Astrocyte (in vitro differentiated cells and primary cell): ENCODE measurements around the gene KCNE1. TPM values are rescaled to one million over a fixed set of nuclear protein-coding genes. Genes with fewer than 3 reads are reported as not detected.
"Not testable (repeated sequence)": the region's sequence is repeated elsewhere in the genome, so short reads cannot be mapped to it uniquely, and the experiment has no call there.

Experiments
- DNase-seq: peaks from one replicate; pipeline ENCODE4 v3.0.0-alpha.2; 2010; ENCODE audit warnings: low read depth
- FAIRE-seq: peaks from 2 replicates; lab custom pipeline; 2011; peaks lifted over from hg19 to GRCh38; lab: Jason Lieb, UNC
- H2AFZ ChIP-seq: 2 replicates; pipeline ENCODE4 v1.6.0; 2012; ENCODE audit warnings: low read depth, low read length, inconsistent platforms
- H3K27ac ChIP-seq: 2 replicates; pipeline ENCODE4 v1.5.1; 2011; ENCODE audit warnings: low read depth, low read length, inconsistent platforms
- H3K27me3 ChIP-seq: 2 replicates; pipeline ENCODE4 v1.6.0; 2011; ENCODE audit warnings: low read length, inconsistent platforms; ENCODE audit not compliant: insufficient read depth
- H3K36me3 ChIP-seq: 2 replicates; pipeline ENCODE4 v1.5.1; 2011; ENCODE audit warnings: low read length, inconsistent platforms; ENCODE audit not compliant: insufficient read depth
- H3K4me1 ChIP-seq: 2 replicates; pipeline ENCODE4 v1.5.1; 2011; ENCODE audit warnings: low read length, inconsistent platforms; ENCODE audit not compliant: insufficient read depth
- H3K4me2 ChIP-seq: 2 replicates; pipeline ENCODE4 v1.6.0; 2012; ENCODE audit warnings: low read length, inconsistent platforms
- H3K4me3 ChIP-seq: 2 replicates; pipeline ENCODE4 v1.5.1; 2011; ENCODE audit warnings: low read depth, mild to moderate bottlenecking, low read length, inconsistent platforms; ENCODE audit not compliant: insufficient read depth
- H3K79me2 ChIP-seq: 2 replicates; pipeline ENCODE4 v1.6.0; 2012; ENCODE audit warnings: mild to moderate bottlenecking, low read length, inconsistent platforms; ENCODE audit not compliant: insufficient read depth
- H3K9ac ChIP-seq: 2 replicates; pipeline ENCODE4 v1.6.0; 2012; ENCODE audit warnings: mild to moderate bottlenecking, low read length, inconsistent platforms
- H3K9me3 ChIP-seq: 2 replicates; pipeline ENCODE4 v1.5.1; 2012; ENCODE audit warnings: low read depth, mild to moderate bottlenecking, low read length, inconsistent platforms; ENCODE audit not compliant: insufficient read depth
- H4K20me1 ChIP-seq: 2 replicates; pipeline ENCODE4 v1.6.0; 2012; ENCODE audit warnings: low read length, inconsistent platforms; ENCODE audit not compliant: insufficient read depth
- H3K27ac Mint-ChIP-seq: one replicate; pipeline ENCODE4 v1.8.0; 2021; ENCODE audit warnings: mild to moderate bottlenecking, mixed read lengths; ENCODE audit not compliant: unreplicated experiment
- H3K27me3 Mint-ChIP-seq: one replicate; pipeline ENCODE4 v1.8.0; 2021; ENCODE audit warnings: low read depth, mixed read lengths; ENCODE audit not compliant: unreplicated experiment
- H3K36me3 Mint-ChIP-seq: one replicate; pipeline ENCODE4 v1.8.0; 2021; ENCODE audit warnings: low read depth, mixed read lengths; ENCODE audit not compliant: unreplicated experiment
- H3K4me1 Mint-ChIP-seq: one replicate; pipeline ENCODE4 v1.8.0; 2021; ENCODE audit warnings: low read depth, mixed read lengths; ENCODE audit not compliant: unreplicated experiment
- H3K4me3 Mint-ChIP-seq: one replicate; pipeline ENCODE4 v1.8.0; 2021; ENCODE audit warnings: mild to moderate bottlenecking, moderate library complexity, mixed read lengths; ENCODE audit not compliant: unreplicated experiment
- H3K9me3 Mint-ChIP-seq: one replicate; pipeline ENCODE4 v1.8.0; 2021; ENCODE audit warnings: mild to moderate bottlenecking, mixed read lengths; ENCODE audit not compliant: unreplicated experiment
- EZH2 ChIP-seq: IDR thresholded peaks from 2 replicates; pipeline ENCODE4 v1.6.1; 2012; ENCODE audit warnings: mild to moderate bottlenecking, low read length, inconsistent platforms; ENCODE audit not compliant: insufficient read depth
- total RNA-seq: library from RNA; stranded (reverse); gene quantifications from 2 replicates; pipeline ENCODE4 v1.2.1, GENCODE V29; 2021
- TF ChIP-seq, protein P1 (sequence below): IDR thresholded peaks from 2 replicates; pipeline ENCODE4 v1.5.1; 2011; ENCODE audit warnings: low read depth, mild to moderate bottlenecking, inconsistent platforms, low read length, moderate library complexity; ENCODE audit not compliant: insufficient read depth

Gene KCNE1
- total RNA-seq, 1 donor from 2014 or later: 0.73 TPM

DNA sequence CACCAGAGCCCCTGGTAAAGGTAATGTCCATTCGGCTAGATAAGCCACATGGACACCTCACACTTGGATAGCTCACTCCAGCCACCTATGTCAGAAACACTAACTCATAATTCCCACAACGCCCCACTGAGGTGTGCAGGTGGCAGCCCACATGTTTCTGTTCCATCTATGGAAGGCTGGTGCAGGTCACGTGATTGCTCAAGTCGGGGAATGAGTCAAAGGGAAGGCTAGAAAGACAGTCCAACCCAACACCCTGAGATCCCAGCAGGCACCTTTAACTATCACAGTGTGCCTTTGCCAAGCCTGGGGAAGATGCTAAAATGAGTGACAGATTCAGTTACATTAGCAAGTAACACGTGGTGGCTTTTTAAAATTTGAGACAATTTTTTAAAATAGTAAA is 45.3 kb upstream of the KCNE1 start:
- H2AFZ ChIP-seq: no peak overlapping the region
- H3K4me2 ChIP-seq: no peak overlapping the region
- FAIRE-seq (no peak), DNase-seq (no peak)
- peaks cover 25% of the 10 kb centered on the region for H3K4me1 ChIP-seq
- no peaks in the 10 kb centered on the region for H3K27me3 ChIP-seq
- no peak overlapping the region for H3K9ac ChIP-seq
- TF ChIP-seq, protein P1, sequence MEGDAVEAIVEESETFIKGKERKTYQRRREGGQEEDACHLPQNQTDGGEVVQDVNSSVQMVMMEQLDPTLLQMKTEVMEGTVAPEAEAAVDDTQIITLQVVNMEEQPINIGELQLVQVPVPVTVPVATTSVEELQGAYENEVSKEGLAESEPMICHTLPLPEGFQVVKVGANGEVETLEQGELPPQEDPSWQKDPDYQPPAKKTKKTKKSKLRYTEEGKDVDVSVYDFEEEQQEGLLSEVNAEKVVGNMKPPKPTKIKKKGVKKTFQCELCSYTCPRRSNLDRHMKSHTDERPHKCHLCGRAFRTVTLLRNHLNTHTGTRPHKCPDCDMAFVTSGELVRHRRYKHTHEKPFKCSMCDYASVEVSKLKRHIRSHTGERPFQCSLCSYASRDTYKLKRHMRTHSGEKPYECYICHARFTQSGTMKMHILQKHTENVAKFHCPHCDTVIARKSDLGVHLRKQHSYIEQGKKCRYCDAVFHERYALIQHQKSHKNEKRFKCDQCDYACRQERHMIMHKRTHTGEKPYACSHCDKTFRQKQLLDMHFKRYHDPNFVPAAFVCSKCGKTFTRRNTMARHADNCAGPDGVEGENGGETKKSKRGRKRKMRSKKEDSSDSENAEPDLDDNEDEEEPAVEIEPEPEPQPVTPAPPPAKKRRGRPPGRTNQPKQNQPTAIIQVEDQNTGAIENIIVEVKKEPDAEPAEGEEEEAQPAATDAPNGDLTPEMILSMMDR: no peak
- TF ChIP-seq EZH2: no peak
- H3K4me3 ChIP-seq: no peak overlapping the region
- no peak overlapping the region for H3K4me3 Mint-ChIP-seq
- no peaks in the 10 kb centered on the region for H3K36me3 ChIP-seq
- H3K27me3 Mint-ChIP-seq: no peaks in the 10 kb centered on the region
- no peak overlapping the region for H3K27ac Mint-ChIP-seq
- H3K9me3 Mint-ChIP-seq: no peaks in the 10 kb centered on the region
- peaks cover 3% of the 10 kb centered on the region for H3K36me3 Mint-ChIP-seq
- no peaks in the 10 kb centered on the region for H3K79me2 ChIP-seq
- H3K9me3 ChIP-seq: peaks cover 3% of the 10 kb centered on the region
- H3K27ac ChIP-seq: no peak overlapping the region
- H3K4me1 Mint-ChIP-seq: peaks cover 27% of the 10 kb centered on the region
- no peaks in the 10 kb centered on the region for H4K20me1 ChIP-seq

DNA sequence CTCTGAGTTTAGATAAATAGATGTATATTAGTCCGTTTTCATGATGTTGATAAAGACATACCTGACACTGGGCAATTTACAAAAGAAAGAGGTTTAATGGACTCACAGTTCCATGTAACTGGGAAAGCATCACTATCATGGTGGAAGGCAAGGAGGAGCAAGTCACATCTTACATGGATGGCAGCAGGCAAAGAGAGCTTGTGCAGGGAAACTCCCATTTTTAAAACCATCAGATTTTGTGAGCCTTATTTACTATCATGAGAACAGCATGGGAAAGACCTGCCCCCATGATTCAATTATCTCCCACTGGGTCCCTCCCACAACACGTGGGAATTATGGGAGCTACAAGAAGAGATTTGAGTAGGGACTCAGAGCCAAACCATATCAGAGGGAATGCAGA is 42.7 kb upstream of the KCNE1 start:
- not testable (repeated sequence) for H3K9me3 Mint-ChIP-seq, H3K4me3 ChIP-seq, H4K20me1 ChIP-seq, H3K4me3 Mint-ChIP-seq, H3K79me2 ChIP-seq, H3K9me3 ChIP-seq, FAIRE-seq, H3K36me3 ChIP-seq, H3K9ac ChIP-seq, H3K27ac Mint-ChIP-seq, H3K27me3 ChIP-seq, H3K27me3 Mint-ChIP-seq, H3K27ac ChIP-seq, H3K4me2 ChIP-seq, DNase-seq, H2AFZ ChIP-seq, H3K36me3 Mint-ChIP-seq
- peaks cover 30% of the 10 kb centered on the region for H3K4me1 Mint-ChIP-seq
- peaks cover 26% of the 10 kb centered on the region for H3K4me1 ChIP-seq

DNA sequence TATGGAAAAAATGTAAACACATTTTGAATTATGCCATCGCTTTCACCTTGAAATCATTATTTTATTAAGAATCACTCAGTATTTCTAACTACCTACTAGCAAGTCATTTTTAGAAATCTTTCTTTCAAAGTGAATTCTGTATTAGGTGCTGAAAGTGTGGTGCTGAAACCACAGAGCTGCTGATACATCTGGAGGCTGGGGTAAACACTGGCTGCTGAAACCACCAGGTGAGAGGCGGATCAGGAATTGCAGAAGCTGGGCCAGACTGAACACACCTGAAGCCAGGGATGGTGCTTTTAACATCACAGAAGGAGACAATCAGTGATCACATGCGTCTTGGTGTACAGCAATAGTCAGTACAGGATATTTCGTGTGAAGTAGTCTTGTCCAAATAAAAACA is 42.2 kb upstream of the KCNE1 start:
- Histone ChIP-seq H3K9ac (no peak overlapping the region), H2AFZ (no peak overlapping the region), H3K9me3 (peaks cover 3% of the 10 kb centered on the region), H3K4me1 (peaks cover 24% of the 10 kb centered on the region), H3K79me2 (no peaks in the 10 kb centered on the region), H4K20me1 (no peaks in the 10 kb centered on the region), H3K27ac (peak overlapping the region; percentile 88), H3K36me3 (no peaks in the 10 kb centered on the region), H3K4me2 (no peak overlapping the region), H3K4me3 (no peak overlapping the region), H3K27me3 (no peaks in the 10 kb centered on the region)
- H3K27ac Mint-ChIP-seq: no peak overlapping the region
- H3K9me3 Mint-ChIP-seq: no peaks in the 10 kb centered on the region
- H3K27me3 Mint-ChIP-seq: no peaks in the 10 kb centered on the region
- no peak for FAIRE-seq
- peaks cover 2% of the 10 kb centered on the region for H3K36me3 Mint-ChIP-seq
- TF ChIP-seq EZH2: no peak
- TF ChIP-seq, protein P1: no peak
- no peak overlapping the region for H3K4me3 Mint-ChIP-seq
- DNase-seq: no peak
- peaks cover 29% of the 10 kb centered on the region for H3K4me1 Mint-ChIP-seq
